HEK293 (cell line): ENCODE data around the gene USP24.
A peak's percentile ranks its signal among the peaks of the same experiment; 100 is the strongest.

Experiments
- CTCF ChIA-PET: fragments of 350-600 bp; formaldehyde crosslinking; extraction: SDS; loops from one replicate; lab custom pipeline; 2021; ENCODE audit warnings: antibody characterized with exemption; lab: Yijun Ruan, JAX
- POLR2A ChIA-PET: fragments of 300-600 bp; formaldehyde crosslinking; extraction: SDS; loops from one replicate; lab custom pipeline; 2020; ENCODE audit warnings: antibody characterized with exemption, inconsistent platforms; lab: Yijun Ruan, JAX
- H3K27ac ChIP-seq: fragments of 200-500 bp; sonication (Bioruptor generic); 2 replicates; pipeline ENCODE4 v1.5.1; 2014; ENCODE audit warnings: low read depth, low read length, control low read depth, inconsistent platforms; ENCODE audit errors: extremely low read depth
- H3K36me3 ChIP-seq, 2 experiments: fragments of 200-500 bp in 1 of 2; sonication (Bioruptor generic) in 1 of 2; 1 replicate in 1 of 2; 2 replicates in 1 of 2; pipeline ENCODE4 v1.5.1; 2014 to 2017; ENCODE audit warnings: inconsistent platforms in 2 of 2, low read length in 2 of 2; ENCODE audit not compliant: control insufficient read depth in 2 of 2, insufficient read depth in 1 of 2
- H3K4me1 ChIP-seq: fragments of 200-500 bp; sonication (Bioruptor generic); 2 replicates; pipeline ENCODE4 v1.5.1; 2014; ENCODE audit warnings: mild to moderate bottlenecking, low read length, inconsistent platforms; ENCODE audit not compliant: control insufficient read depth, insufficient read depth
- H3K4me3 ChIP-seq: 2 replicates; pipeline ENCODE4 v1.5.1; 2011; ENCODE audit warnings: low read depth, mild to moderate bottlenecking, control low read depth, low read length, moderate library complexity
- H3K9me3 ChIP-seq: fragments of 200-500 bp; sonication (Bioruptor generic); 2 replicates; pipeline ENCODE4 v1.5.1; 2014; ENCODE audit warnings: low read depth, low read length, inconsistent platforms; ENCODE audit not compliant: control insufficient read depth, insufficient read depth
- GLI4 ChIP-seq: fragments of 450-650 bp; formaldehyde crosslinking; IDR thresholded peaks from 2 replicates; pipeline ENCODE4 v1.5.1; 2016; ENCODE audit warnings: missing biosample characterization, missing genetic modification characterization
- MZF1 ChIP-seq: fragments of 450-650 bp; formaldehyde crosslinking; IDR thresholded peaks from 2 replicates; pipeline ENCODE4 v1.5.1; 2017; ENCODE audit warnings: missing biosample characterization, missing genetic modification characterization, borderline replicate concordance
- RBAK ChIP-seq: fragments of 450-650 bp; formaldehyde crosslinking; IDR thresholded peaks from 2 replicates; pipeline ENCODE4 v1.5.1; 2016; ENCODE audit warnings: missing biosample characterization, missing genetic modification characterization
- SCRT2 ChIP-seq: fragments of 450-650 bp; formaldehyde crosslinking; IDR thresholded peaks from 2 replicates; pipeline ENCODE4 v1.5.1; 2016; ENCODE audit warnings: missing biosample characterization, missing genetic modification characterization
- ZBTB17 ChIP-seq: fragments of 450-650 bp; formaldehyde crosslinking; IDR thresholded peaks from 2 replicates; pipeline ENCODE4 v1.5.1; 2016; ENCODE audit warnings: missing biosample characterization, missing genetic modification characterization
- ZFHX2 ChIP-seq: fragments of 450-650 bp; formaldehyde crosslinking; conservative IDR thresholded peaks from 2 replicates; pipeline ENCODE4 v1.5.1; 2016; ENCODE audit warnings: missing biosample characterization, missing genetic modification characterization
- ZFP37 ChIP-seq: fragments of 450-650 bp; formaldehyde crosslinking; IDR thresholded peaks from 2 replicates; pipeline ENCODE4 v1.5.1; 2016; ENCODE audit warnings: missing biosample characterization, missing genetic modification characterization
- ZFP69B ChIP-seq: fragments of 450-650 bp; formaldehyde crosslinking; IDR thresholded peaks from 2 replicates; pipeline ENCODE4 v1.5.1; 2016; ENCODE audit warnings: missing biosample characterization, missing genetic modification characterization
- ZNF239 ChIP-seq: fragments of 450-650 bp; formaldehyde crosslinking; IDR thresholded peaks from 2 replicates; pipeline ENCODE4 v1.5.1; 2016; ENCODE audit warnings: missing biosample characterization, missing genetic modification characterization
- ZNF24 ChIP-seq: fragments of 450-650 bp; formaldehyde crosslinking; IDR thresholded peaks from 2 replicates; pipeline ENCODE4 v1.5.1; 2016; ENCODE audit warnings: missing biosample characterization, missing genetic modification characterization
- ZNF248 ChIP-seq: fragments of 450-650 bp; formaldehyde crosslinking; IDR thresholded peaks from 2 replicates; pipeline ENCODE4 v1.5.1; 2017; ENCODE audit warnings: missing biosample characterization, missing genetic modification characterization
- ZNF423 ChIP-seq: fragments of 450-650 bp; formaldehyde crosslinking; IDR thresholded peaks from 2 replicates; pipeline ENCODE4 v1.5.1; 2016; ENCODE audit warnings: missing biosample characterization, missing genetic modification characterization
- ZNF433 ChIP-seq: fragments of 450-650 bp; formaldehyde crosslinking; IDR thresholded peaks from 2 replicates; pipeline ENCODE4 v1.5.1; 2016; ENCODE audit warnings: missing biosample characterization, missing genetic modification characterization, low read depth
- ZNF501 ChIP-seq: fragments of 450-650 bp; formaldehyde crosslinking; IDR thresholded peaks from 2 replicates; pipeline ENCODE4 v1.5.1; 2016; ENCODE audit warnings: missing biosample characterization, missing genetic modification characterization
- ZNF561 ChIP-seq: fragments of 450-650 bp; IDR thresholded peaks from 2 replicates; pipeline ENCODE4 v1.5.1; 2018; ENCODE audit warnings: missing biosample characterization, missing genetic modification characterization, borderline replicate concordance
- ZNF571 ChIP-seq: fragments of 450-650 bp; formaldehyde crosslinking; IDR thresholded peaks from 2 replicates; pipeline ENCODE4 v1.5.0; 2017; ENCODE audit warnings: missing biosample characterization, missing genetic modification characterization
- ZNF654 ChIP-seq: fragments of 450-650 bp; formaldehyde crosslinking; IDR thresholded peaks from 2 replicates; pipeline ENCODE4 v1.5.1; 2016; ENCODE audit warnings: low read depth, missing biosample characterization, missing genetic modification characterization
- ZNF677 ChIP-seq: fragments of 450-650 bp; IDR thresholded peaks from 2 replicates; pipeline ENCODE4 v1.5.0; 2018; ENCODE audit warnings: missing biosample characterization, mild to moderate bottlenecking, missing genetic modification characterization, moderate library complexity
- TF ChIP-seq, protein P1 (sequence below): fragments of 450-650 bp; formaldehyde crosslinking; IDR thresholded peaks from 2 replicates; pipeline ENCODE4 v1.5.1; 2016; ENCODE audit warnings: missing biosample characterization, missing genetic modification characterization, low read depth
- TF ChIP-seq, protein P2 (sequence below): fragments of 450-650 bp; formaldehyde crosslinking; IDR thresholded peaks from 2 replicates; pipeline ENCODE4 v1.5.1; 2016; ENCODE audit warnings: missing biosample characterization, missing genetic modification characterization
- TF ChIP-seq, protein P3 (sequence below): fragments of 450-650 bp; formaldehyde crosslinking; IDR thresholded peaks from 2 replicates; pipeline ENCODE4 v1.5.1; 2016; ENCODE audit warnings: missing biosample characterization, missing genetic modification characterization
- TF ChIP-seq, protein P4 (sequence below): fragments of 450-650 bp; formaldehyde crosslinking; IDR thresholded peaks from 2 replicates; pipeline ENCODE4 v1.5.1; 2016; ENCODE audit warnings: missing biosample characterization, missing genetic modification characterization
- TF ChIP-seq, protein P5 (sequence below): fragments of 450-650 bp; formaldehyde crosslinking; IDR thresholded peaks from 2 replicates; pipeline ENCODE4 v1.5.1; 2017; ENCODE audit warnings: missing biosample characterization, missing genetic modification characterization

USP24 gene

DNA sequence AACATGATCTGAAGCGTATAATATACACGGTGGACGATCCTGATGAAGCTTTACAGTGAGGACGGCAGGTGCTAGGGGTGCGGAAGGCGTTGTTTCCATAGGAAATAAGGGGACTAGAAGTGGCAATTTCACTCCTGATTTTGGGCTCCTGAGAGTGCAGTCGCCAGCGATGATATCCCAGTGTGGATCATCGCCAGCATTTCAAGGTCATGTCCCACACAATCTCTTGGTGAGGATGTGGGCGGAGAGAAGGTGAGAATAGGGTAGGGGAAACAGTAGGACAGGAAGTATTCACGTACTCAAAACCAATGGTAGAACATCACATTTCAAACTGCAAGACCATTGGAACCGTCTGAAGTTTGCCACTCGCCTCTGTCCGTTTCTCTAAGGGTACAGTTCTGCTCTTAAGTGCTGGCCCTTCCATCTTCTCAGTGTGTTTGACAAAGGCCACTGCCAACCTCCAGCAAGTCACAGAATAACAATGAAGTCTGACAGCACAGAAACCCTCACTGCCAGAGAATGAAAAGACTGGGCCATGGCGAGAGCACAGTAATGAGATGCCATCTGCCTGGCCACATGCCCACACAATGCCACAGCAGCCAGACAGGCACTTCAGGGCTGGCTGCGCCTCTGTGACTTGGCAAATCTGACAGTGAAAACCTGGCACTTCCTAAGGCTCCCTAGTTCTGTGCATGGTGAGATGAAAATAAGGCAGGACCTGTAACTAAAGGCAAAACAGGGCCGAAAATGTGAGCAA, 148.0 kb downstream of the USP24 start:
- TF ChIP-seq ZFHX2 (tag by site-specific recombination) = 0 out of 2 replicates have a peak, but pooled peaks have one; percentile 18
- TF ChIP-seq ZNF677 (tag by site-specific recombination) = no peak
- Histone ChIP-seq H3K36me3 (peaks cover 2 to 57% of the 10 kb centered on the region in 2 experiments), H3K4me1 (no peaks in the 10 kb centered on the region), H3K9me3 (no peaks in the 10 kb centered on the region), H3K27ac (no peak overlapping the region), H3K4me3 (no peak overlapping the region)
- CTCF ChIA-PET = no interaction called here
- POLR2A ChIA-PET = no interaction called here

DNA sequence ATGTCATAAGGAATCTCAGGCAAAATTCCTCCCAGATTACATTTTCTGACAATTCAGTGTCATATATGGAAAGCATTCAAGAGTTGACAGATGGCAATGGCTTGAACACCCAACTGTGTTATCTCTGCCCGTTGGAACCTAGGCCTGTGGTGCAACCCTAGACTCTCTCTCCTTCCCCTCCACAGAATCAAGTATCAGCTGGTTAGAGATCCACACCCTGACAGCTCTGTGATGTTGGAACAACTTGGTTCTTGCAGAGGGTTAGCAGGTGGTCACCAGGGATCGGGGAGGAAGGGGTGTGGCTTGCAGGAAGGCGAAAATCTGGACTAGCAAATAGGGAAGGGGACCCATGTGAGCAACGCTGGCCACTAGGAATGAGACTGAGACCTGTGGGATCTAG, 149.5 kb downstream of the USP24 start:
- CTCF ChIA-PET = no interaction called here
- Histone ChIP-seq H3K27ac (no peak overlapping the region), H3K4me1 (no peaks in the 10 kb centered on the region), H3K4me3 (no peak overlapping the region), H3K36me3 (peaks cover 0 to 41% of the 10 kb centered on the region in 2 experiments; a peak in 2 of 3 replicates), H3K9me3 (no peaks in the 10 kb centered on the region)
- no peak for TF ChIP-seq ZNF501 (tag by site-specific recombination)
- TF ChIP-seq, protein P1, sequence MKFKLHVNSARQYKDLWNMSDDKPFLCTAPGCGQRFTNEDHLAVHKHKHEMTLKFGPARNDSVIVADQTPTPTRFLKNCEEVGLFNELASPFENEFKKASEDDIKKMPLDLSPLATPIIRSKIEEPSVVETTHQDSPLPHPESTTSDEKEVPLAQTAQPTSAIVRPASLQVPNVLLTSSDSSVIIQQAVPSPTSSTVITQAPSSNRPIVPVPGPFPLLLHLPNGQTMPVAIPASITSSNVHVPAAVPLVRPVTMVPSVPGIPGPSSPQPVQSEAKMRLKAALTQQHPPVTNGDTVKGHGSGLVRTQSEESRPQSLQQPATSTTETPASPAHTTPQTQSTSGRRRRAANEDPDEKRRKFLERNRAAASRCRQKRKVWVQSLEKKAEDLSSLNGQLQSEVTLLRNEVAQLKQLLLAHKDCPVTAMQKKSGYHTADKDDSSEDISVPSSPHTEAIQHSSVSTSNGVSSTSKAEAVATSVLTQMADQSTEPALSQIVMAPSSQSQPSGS (tag by site-specific recombination) = no peak
- no peak for TF ChIP-seq GLI4 (tag by site-specific recombination)
- TF ChIP-seq MZF1 (tag by site-specific recombination) = no peak
- no peak for TF ChIP-seq ZFP69B (tag by site-specific recombination)
- POLR2A ChIA-PET = no interaction called here

DNA sequence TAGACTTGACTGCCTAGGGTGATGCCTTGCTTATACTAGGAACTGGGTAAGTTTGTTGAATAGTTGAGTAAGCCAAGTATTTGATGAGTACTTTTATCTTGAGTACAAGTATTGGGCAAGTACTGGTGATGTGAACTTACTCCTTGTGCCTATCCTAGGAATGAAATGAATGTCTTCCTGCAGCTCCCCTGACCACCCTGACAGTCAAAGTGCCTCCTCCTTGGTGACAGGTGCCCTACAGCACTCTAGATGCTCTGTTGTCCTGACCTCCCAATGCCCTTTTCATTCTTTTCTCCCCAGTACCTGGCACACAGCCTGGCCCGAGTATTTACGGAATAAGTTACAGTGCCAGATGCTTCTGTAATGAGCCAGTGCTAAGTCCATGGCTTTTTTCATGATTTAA, 150.3 kb downstream of the USP24 start:
- CTCF ChIA-PET = no interaction called here
- TF ChIP-seq ZNF571 (no peak), RBAK (tag by site-specific recombination) (no peak), ZNF561 (tag by site-specific recombination) (no peak), SCRT2 (tag by site-specific recombination) (no peak), ZFP37 (no peak), ZNF423 (no peak), ZNF24 (tag by site-specific recombination) (no peak), GLI4 (tag by site-specific recombination) (no peak), ZNF239 (tag by site-specific recombination) (no peak), ZNF654 (tag by site-specific recombination) (no peak), ZNF248 (tag by site-specific recombination) (no peak), ZBTB17 (no peak), ZNF433 (tag by site-specific recombination) (no peak)
- TF ChIP-seq, protein P2, sequence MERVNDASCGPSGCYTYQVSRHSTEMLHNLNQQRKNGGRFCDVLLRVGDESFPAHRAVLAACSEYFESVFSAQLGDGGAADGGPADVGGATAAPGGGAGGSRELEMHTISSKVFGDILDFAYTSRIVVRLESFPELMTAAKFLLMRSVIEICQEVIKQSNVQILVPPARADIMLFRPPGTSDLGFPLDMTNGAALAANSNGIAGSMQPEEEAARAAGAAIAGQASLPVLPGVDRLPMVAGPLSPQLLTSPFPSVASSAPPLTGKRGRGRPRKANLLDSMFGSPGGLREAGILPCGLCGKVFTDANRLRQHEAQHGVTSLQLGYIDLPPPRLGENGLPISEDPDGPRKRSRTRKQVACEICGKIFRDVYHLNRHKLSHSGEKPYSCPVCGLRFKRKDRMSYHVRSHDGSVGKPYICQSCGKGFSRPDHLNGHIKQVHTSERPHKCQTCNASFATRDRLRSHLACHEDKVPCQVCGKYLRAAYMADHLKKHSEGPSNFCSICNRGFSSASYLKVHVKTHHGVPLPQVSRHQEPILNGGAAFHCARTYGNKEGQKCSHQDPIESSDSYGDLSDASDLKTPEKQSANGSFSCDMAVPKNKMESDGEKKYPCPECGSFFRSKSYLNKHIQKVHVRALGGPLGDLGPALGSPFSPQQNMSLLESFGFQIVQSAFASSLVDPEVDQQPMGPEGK (tag by site-specific recombination) = no peak
- TF ChIP-seq, protein P3, sequence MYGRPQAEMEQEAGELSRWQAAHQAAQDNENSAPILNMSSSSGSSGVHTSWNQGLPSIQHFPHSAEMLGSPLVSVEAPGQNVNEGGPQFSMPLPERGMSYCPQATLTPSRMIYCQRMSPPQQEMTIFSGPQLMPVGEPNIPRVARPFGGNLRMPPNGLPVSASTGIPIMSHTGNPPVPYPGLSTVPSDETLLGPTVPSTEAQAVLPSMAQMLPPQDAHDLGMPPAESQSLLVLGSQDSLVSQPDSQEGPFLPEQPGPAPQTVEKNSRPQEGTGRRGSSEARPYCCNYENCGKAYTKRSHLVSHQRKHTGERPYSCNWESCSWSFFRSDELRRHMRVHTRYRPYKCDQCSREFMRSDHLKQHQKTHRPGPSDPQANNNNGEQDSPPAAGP (tag by site-specific recombination) = no peak
- TF ChIP-seq, protein P4, sequence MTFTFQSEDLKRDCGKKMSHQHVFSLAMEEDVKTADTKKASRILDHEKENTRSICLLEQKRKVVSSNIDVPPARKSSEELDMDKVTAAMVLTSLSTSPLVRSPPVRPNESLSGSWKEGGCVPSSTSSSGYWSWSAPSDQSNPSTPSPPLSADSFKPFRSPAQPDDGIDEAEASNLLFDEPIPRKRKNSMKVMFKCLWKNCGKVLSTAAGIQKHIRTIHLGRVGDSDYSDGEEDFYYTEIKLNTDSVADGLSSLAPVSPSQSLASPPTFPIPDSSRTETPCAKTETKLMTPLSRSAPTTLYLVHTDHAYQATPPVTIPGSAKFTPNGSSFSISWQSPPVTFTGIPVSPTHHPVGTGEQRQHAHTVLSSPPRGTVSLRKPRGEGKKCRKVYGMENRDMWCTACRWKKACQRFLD (tag by site-specific recombination) = no peak
- TF ChIP-seq, protein P5, sequence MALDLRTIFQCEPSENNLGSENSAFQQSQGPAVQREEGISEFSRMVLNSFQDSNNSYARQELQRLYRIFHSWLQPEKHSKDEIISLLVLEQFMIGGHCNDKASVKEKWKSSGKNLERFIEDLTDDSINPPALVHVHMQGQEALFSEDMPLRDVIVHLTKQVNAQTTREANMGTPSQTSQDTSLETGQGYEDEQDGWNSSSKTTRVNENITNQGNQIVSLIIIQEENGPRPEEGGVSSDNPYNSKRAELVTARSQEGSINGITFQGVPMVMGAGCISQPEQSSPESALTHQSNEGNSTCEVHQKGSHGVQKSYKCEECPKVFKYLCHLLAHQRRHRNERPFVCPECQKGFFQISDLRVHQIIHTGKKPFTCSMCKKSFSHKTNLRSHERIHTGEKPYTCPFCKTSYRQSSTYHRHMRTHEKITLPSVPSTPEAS = no peak

More for the DNA sequence above, 150.3 kb downstream of the USP24 start:
- H3K36me3 ChIP-seq = peaks cover 0 to 34% of the 10 kb centered on the region in 2 experiments; a peak in 1 of 3 replicates
- H3K4me3 ChIP-seq = no peak overlapping the region
- H3K9me3 ChIP-seq = no peaks in the 10 kb centered on the region
- H3K4me1 ChIP-seq = no peaks in the 10 kb centered on the region
- POLR2A ChIA-PET = no interaction called here
- H3K27ac ChIP-seq = no peak overlapping the region
